ENCODE data around the gene CDC6.

Gene CDC6

DNA sequence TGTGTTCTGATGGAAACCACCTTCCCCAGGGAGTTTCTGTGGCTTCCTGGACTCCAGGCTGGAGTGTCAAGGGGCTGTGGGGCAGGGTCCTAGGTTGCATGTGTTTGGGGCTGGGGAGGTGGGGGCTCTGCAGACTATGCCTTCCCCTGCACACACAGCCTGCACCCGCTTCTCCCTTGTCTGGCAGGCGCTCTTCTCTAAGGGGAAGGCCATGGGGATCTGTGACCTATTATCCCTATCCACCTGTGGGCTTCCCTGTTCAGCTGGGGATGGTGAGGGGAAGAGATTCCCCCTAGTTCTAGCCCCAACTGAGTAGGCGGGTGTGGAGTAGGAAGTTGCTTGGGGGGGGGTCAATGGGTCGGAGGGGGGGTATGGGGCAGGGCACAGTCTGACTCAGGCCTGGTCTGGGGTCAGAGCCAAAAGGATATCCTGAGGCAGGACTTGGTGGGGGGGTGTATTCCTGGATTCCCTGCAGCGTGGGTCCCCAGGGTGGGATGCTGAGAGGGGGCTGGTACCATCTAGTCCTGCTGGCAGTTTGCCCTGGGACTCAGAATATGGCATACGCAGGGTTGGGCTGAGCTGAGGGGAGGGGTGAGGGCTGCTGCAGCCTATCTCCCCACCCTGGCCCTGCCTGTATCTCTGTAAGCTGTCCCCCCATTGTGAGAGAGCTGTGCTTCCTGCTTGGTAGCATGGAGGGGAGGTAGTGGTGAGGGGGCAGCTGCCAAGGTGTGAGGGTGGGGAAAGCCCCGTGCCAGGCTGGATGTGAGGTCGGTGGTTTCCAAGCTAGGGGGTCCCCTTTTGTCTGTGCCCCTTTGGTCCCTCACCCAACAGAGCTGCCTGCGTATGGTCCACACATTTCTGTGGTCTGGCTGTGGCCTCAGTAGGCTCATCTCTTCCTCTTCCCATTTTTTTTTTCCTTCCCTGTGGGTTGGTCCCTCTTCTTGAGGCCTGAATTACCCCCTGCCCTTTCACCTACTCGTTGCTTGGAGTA lies 36.0 kb downstream of the CDC6 start:
- peak; percentile 74 for DNase-seq

DNA sequence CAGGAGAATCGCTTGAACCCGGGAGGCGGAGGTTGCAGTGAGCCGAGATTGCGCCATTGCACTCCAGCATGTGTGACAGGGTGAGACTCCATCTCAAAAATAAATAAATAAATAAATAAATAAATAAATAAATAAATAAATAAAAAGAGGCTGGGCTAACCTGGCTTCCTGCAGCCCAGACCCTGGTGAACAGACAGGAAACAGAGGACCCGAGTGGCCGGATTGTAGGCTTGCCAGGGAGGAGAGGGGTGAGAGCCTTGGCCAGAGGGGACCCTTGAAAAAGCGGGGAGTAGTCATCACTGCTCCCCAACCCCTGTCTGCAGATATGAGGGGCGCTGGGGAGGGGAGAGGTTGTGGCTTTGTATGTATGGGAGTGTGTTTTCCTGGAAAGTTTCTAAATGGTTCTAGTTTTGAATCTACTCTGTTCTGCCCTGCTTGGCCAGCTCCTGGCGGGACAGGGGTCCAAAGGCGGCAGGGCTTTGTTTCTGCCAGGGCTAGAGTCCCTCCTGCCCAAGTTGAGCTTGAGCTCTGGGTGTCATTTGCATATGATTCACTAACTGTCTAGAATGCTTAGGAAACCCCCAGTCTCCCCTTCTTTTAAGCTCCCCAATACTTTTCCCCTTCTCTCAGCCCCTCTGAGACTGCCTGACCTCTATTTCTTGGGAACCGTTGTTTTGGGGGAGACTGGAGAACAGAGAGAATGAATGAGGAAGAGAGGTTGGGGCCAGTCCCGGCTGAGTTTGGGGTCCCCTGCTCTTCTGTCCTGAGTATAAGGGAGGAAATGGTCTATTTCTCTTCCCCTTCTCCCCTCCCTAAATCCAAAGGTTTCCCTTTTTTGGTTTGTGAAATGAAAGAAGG lies 37.7 kb downstream of the CDC6 start:
- no peak for DNase-seq

DNA sequence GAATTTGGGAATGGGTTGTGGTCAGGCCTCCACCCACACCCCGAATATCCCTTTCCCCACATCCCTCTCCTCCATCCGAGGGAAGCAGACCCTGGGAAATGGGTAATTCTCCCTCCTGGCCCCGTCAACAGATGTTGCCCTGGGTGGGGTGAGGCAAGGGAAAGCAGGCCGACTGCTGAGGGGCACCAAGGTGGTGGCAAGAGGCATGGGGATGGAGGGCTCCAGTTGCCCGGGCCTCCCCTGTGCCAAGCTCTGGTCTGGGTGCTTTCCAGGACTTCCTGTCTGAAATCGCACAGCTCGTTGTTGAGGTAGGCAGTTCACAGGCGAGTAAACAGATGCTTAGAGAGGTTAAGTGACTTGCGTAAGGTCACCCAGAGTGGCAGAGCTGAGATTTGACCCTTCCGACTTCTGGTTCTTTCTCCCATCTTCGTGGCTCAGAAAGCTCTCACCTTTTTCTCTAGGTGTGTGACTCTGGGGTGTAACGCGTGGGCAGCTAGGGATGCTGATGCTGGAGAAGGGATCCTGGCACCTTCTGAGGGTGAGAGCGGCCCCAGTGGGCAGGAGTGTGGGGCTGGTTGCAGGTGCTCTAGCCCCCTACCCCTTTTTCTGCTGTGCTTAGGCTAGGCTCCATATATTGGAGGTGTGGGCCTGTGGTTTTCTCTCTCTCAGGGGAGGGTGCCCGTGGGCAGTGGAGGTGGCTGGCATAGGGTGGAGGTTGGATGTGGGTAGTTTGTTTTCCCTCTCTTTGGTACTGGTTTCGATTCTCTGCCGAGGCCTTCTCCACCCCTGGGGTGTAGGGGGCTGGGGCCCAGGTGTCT lies 38.5 kb downstream of the CDC6 start:
- no peak for DNase-seq

DNA sequence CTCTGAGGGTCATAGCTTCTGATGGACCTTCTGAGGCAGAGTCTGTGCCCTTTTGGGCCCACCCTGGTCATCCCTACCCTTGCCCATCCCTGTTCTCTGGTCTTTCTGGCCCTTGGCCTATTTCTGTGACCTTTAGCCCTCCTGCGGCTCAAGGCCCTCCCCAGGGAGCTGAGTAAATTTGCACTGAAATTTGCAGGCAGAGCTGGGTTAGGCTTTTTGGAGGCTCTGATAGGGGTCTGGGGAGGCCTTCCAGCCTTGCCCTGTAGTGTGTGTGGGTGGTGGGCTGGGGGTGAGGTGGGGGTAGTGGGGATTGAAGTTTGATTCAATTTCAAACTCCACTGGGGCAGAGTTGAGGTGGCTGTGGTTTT lies 39.1 kb downstream of the CDC6 start:
- no peak for DNase-seq

DNA sequence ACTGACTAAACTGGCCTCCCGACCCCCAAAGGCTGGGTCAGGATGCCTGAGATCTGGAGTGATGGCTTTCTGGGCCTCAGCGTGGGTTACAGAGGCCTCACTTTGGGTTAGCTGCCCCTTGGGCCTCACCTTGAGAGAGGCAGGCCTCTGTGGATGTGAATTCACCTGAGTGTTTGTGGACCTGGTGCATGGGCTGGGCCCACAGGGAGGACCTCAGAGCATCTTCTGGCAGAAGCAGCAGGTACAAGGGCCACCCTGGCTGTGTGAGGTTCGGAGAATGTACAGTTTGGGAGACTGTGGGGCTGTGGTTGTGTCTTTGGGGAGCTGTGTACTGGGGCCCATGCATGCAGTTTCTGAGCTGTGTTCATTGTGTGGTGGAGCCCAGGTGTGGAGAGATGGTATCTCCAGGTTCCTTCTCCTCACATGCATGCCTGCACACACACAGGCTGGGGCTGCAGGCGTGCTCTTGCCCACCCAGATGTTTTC lies 39.6 kb downstream of the CDC6 start:
- no peak for DNase-seq

DNA sequence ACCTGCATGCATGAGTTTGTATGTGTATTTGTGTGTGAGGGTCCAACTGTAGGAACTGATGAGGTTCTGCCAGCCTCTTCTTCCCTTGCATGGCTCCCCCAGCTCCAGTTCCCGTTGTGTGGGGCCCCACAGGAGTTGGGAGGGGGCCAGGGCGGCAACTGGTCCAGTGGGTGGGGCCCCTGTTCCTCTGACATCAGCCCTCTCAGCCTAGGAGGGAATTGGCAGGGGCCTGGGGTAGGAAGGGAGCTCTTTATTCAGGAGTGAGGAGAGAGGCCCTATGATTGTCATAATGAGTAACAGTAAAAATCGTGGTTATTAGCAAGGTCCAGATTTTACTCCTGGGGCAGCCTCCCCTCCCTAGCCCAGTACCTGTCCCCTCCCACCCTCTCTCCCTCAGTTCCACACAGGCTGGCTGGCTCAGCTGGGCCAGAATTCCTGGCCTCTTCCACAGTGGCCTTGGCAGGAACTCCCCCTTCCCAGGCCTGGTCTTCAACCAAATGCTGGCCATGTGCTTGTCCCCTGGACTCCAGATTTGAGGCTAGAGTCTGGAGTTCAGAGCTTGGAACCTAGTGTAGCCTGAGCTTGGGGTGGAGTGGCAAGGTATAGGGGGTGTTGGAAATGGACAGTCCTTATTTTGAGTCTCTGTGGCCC lies 40.2 kb downstream of the CDC6 start:
- no peak for DNase-seq

DNA sequence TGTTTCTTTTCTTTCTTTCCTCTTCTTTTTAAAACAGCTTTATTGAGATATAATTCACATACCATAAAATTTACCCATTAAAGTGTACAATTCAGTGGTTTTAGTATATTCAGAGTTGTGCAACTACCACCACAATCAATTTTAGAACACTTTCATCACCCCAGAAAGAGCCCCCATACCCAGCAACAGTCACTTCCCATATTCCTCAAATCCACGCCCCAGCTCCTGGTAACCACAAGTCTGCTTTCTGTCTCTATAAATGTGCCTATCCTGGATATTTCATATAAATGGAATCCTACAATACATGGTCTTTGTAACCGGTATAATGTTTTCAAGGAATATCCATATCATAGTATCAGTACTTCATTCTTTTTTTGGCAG lies 40.7 kb downstream of the CDC6 start:
- DNase-seq, result no peak

DNA sequence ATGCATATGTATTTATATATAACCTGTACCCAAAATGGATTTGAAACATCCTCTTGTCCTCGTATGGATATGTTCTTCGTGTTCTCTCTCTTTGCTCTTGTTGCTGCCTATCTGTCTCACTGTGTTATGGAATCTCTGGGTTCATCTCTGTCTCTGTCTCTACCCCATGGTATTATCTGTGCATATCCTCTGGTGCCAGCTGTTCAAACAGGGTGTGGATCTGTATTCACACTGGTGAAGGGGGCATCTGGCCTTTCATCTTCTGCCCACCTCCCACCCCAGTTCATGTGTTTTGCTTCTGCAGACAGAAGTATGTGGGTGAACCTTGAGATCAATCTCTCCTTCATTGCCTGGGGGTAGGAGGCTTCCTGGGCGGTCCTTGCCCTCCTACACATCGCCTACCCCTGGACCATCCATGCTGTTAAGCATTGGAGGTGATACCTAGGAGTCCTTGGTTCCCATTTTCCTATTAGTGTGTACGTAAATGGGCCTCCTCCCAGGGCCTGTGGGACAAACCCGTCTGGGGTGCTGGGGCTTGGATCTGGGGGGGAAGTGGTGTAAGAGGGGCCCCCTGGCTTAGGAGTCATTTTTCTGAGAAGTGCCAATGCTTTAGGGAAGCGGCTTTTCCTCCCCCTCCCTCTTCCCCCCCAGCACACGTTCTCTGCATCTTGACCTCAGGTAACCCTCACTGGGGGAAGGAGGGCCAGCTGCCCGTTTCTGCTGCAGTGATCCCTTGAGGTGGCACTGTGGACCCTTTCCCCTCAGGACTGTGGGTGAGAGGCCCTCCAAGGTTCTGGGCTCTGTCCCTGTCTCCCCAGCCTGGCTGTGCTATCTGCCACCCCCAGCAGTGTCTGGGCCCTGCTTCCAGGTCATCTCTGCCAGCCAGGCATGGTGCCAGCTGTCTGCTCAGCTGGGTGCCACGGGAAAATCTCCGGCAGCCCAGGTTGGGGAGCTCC lies 42.4 kb downstream of the CDC6 start:
- DNase-seq, result no peak

DNA sequence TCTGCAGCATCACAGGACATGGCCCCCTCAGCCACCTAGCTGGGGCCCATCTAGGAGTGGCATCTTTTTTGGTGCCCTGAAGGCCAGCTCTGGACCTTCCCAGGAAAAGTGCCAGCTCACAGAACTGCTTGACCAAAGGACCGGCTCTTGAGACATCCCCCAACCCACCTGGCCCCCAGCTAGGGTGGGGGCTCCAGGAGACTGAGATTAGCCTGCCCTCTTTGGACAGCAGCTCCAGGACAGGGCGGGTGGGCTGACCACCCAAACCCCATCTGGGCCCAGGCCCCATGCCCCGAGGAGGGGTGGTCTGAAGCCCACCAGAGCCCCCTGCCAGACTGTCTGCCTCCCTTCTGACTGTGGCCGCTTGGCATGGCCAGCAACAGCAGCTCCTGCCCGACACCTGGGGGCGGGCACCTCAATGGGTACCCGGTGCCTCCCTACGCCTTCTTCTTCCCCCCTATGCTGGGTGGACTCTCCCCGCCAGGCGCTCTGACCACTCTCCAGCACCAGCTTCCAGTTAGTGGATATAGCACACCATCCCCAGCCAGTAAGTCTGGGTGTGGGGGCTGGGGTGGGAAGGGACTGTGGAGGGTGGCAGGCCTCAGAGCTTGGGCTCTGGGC lies 43.3 kb downstream of the CDC6 start:
- no peak for DNase-seq

DNA sequence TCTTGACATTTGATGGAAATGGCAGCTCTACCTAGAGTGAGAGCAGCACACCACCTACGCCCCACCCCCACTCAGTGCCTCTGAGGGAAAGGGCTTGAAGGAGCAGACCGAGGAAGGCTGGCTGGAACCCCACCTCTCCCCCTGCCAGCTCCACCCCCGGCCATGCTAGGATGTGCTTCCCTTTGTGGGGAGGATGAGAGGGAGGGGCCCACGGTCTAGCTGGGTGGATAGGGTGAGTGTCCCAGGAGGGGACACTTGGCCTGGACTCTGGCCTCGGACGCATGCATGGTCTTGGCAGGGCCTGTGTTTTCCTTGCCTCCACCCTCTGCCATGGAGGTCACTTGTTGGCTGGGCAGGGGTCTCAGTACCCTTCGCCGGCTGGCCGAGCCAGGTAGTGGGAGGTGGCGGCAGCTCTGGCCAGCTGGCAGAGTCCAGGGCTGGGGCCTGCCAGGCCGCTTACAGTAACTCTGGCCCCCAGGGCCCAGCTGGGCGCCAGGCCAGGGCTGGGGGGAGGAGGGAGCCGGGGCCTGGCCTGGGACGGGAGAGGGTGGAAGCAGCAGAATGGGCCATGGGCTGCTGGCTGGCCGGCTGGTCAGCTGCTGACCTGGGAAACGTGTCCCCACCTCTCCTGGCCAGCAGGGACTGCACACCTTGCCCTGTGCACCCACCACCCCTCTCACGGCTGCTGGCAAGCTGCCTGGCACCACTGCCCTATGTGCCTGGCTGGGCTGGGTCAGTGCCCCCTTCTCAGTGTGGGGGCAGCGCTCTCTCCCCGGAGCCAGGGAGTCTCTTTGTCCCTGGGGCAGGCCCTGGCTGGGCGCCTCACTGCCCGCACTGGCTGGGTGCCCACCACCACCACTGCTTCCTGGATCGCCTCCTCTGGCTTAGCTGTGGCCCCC lies 44.3 kb downstream of the CDC6 start:
- no peak for DNase-seq

DNA sequence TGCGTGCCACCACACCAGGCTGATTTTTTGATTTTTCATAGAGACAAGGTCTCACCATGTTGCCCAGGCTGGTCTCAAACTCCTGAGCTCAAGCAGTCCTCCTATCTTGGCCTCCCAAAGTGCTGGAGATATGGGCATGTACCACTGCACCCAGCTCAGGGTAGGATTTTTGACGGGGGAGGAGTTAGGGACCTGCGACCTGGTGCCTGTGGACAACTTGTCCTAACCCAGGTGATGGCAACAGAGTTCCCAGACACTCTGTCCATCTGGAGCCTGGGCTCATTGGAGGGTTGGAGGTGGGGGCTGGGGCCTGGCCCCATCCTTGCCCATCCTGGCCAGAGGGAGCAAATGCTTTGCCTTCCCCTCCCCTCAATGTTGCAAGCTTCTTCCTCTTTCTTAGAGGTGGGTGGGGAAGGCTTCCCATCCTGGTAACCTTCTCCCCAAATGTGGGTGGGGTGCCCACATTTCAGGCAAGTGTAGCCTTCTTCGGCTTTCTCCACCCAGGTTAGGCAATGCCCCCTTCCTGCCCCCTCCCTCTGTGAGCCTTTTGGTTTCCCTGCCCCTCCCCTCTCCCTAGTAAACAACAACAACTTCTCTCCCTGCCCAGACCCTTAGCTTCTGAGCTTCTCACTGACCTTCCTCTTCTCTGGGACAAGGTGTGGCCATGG lies 46.2 kb downstream of the CDC6 start:
- DNase-seq, result no peak

DNA sequence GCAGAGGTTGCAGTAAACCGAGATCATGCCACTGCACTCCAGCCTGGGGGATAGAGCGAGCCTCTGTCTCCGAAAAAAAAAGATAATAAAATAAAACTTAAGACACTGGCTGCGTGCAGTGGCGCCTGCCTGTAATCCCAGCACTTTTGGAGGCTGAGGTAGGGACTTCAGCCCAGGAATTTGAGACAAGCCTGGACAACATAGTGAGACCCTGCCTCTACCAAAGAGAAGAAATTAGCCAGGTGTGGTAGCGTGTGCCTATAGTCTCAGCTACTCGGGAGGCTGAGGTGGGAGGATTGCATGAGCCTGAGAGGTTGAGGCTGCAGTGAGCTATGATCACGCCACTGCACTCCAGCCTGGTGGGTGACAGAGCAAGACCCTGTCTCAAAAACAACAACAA lies 47.9 kb downstream of the CDC6 start:
- no peak for DNase-seq

DNA sequence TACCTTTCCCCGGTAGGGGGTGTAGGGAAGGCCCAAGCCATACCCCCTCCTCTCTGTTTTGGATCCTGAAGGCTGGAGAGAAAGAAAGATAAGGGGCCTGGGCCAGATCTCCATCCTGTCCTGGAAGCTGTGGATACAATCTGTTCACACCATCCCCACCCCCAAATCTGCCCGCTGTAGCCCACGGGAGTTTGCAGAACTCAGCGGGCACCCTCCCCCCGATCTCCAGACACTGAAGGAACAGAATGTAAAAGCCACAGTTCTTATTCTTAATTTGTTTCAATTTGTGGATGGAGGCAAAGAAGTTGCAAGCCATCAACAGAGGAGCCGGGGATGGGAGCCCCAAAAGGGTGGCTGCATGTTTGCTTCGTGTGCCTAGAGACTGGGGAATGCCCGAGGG lies 49.7 kb downstream of the CDC6 start:
- no peak for DNase-seq

DNA sequence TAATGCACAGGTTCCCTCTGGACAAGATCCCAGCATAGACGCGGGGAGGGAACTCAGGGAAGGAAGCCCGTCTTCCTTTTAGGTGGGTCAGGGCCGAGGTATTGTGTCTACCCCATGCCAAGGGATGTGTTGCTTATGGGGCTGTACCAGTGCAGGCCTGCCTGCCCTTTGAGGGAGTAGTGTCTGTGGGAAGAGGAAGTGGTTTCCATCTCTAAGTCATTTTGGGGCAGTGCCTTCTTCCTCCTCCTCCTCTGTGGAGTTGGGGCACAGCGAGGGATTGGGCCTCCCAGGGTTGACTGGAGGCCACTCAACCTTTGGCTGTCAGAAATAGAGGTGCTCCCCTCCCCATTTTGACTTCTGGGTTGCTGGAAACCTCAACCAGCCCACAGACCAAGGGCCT lies 50.4 kb downstream of the CDC6 start:
- no peak for DNase-seq

DNA sequence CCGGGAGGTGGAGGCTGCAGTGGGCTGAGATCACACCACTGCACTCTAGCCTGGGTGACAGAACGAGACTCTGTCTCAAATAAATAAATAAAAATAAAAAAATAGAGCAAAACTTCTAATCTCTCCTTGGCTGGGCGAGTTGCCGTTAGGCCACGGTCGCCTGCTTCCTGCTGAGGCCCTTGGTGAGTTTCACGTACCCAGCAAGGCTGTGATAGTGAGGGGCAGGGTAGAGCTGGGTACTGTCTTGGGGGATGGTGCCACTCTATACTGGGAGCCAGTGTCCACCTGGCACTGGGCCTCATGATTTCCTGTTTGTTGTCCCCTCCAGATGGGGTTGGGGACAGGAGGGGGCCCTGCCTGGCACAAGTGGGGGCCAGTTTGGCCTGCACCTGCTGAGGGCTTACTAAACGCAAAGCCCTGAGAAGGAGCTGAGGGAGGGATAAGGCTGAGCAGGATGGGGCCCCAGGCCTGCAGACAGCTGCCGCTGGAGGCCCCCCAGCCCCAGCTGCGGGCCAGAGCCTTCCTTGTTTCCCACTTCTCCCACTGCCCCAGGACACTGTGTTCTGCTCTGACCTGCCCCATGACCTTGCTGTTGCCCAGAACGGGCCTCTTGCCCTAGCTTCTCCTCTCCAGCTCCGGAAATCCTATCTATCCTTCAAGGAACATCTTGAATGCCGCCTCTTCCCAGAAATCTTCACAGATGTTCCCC lies 51.4 kb downstream of the CDC6 start:
- DNase-seq, result no peak

DNA sequence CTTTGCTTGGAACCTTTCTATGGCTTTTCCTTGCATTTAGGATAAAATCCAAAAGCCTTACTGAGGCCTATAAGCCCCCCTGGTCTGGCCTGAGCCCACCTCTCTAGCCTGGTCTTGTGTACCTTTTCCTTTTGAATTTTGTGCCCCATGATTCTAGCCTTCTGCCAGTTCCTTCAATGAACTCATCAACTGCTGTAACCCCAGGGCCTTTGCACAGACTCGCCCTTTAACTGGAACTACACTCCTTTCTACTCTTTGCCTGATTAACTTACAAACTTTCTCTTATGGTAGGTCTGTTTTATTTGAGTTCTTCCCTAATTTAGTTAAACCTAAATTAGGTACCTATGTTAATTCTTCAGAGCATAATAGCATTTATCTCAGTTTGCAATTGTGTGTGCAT lies 52.6 kb downstream of the CDC6 start:
- DNase-seq, result no peak

DNA sequence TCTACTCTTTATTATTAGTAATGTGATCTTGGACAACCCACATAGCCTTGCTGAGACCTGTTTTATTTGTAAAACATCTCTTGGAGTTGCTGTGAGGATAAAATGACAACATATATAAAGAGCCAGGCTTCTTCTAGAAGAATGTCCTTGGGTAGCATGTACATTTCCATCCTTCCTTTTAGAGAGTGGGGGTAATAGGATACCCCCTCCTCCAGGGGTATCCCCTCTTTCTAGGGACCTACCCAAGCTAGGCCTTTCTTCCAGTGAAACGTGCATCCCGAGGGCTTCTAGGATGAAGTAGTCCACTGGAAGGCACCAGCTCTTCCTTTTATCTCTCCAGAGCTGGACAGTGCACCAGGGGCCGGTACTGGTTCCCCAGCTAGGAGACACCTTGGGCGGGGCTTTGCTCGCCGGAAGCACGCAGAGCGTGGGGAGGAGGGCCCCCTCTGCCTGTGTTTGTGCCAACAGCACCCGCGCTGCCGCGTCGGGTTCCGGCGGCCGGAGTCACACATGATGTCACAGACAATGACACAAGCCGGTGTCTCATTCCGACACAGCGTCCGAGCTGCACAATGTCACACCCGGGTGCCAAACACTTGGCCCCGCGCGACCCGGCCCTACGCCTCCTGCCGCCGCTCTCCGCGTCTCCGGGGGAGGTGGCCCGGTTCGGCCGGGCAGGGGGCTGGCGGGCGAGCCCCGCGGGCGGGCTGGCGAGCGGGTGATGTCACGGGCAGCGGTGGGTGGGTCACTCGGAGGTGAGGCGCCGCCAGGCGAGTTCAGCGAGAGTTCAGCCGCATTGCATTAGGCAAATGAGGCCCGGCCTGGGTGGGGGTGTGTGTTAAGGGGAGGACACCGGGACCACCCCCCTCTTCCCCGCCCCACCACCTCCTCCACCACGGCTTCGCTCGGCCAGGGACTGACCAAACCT lies 53.5 kb downstream of the CDC6 start:
- DNase-seq, result peak; percentile 89
